Astrocyte (in vitro differentiated cells and primary cell): ENCODE results near the gene ANKRD18B. TPM values are rescaled to one million over a fixed set of nuclear protein-coding genes. Genes with fewer than 3 reads are reported as not detected.
"Not testable (repeated sequence)": the region's sequence is repeated elsewhere in the genome, so short reads cannot be mapped to it uniquely, and the experiment has no call there.

Experiments
- DNase-seq: peaks from one replicate; pipeline ENCODE4 v3.0.0-alpha.2; 2010; ENCODE audit warnings: low read depth
- FAIRE-seq: peaks from 2 replicates; lab custom pipeline; 2011; peaks lifted over from hg19 to GRCh38; lab: Jason Lieb, UNC
- H2AFZ ChIP-seq: 2 replicates; pipeline ENCODE4 v1.6.0; 2012; ENCODE audit warnings: low read depth, low read length, inconsistent platforms
- H3K27ac ChIP-seq: 2 replicates; pipeline ENCODE4 v1.5.1; 2011; ENCODE audit warnings: low read depth, low read length, inconsistent platforms
- H3K27me3 ChIP-seq: 2 replicates; pipeline ENCODE4 v1.6.0; 2011; ENCODE audit warnings: low read length, inconsistent platforms; ENCODE audit not compliant: insufficient read depth
- H3K36me3 ChIP-seq: 2 replicates; pipeline ENCODE4 v1.5.1; 2011; ENCODE audit warnings: low read length, inconsistent platforms; ENCODE audit not compliant: insufficient read depth
- H3K4me1 ChIP-seq: 2 replicates; pipeline ENCODE4 v1.5.1; 2011; ENCODE audit warnings: low read length, inconsistent platforms; ENCODE audit not compliant: insufficient read depth
- H3K4me2 ChIP-seq: 2 replicates; pipeline ENCODE4 v1.6.0; 2012; ENCODE audit warnings: low read length, inconsistent platforms
- H3K4me3 ChIP-seq: 2 replicates; pipeline ENCODE4 v1.5.1; 2011; ENCODE audit warnings: low read depth, mild to moderate bottlenecking, low read length, inconsistent platforms; ENCODE audit not compliant: insufficient read depth
- H3K79me2 ChIP-seq: 2 replicates; pipeline ENCODE4 v1.6.0; 2012; ENCODE audit warnings: mild to moderate bottlenecking, low read length, inconsistent platforms; ENCODE audit not compliant: insufficient read depth
- H3K9ac ChIP-seq: 2 replicates; pipeline ENCODE4 v1.6.0; 2012; ENCODE audit warnings: mild to moderate bottlenecking, low read length, inconsistent platforms
- H3K9me3 ChIP-seq: 2 replicates; pipeline ENCODE4 v1.5.1; 2012; ENCODE audit warnings: low read depth, mild to moderate bottlenecking, low read length, inconsistent platforms; ENCODE audit not compliant: insufficient read depth
- H4K20me1 ChIP-seq: 2 replicates; pipeline ENCODE4 v1.6.0; 2012; ENCODE audit warnings: low read length, inconsistent platforms; ENCODE audit not compliant: insufficient read depth
- H3K27ac Mint-ChIP-seq: one replicate; pipeline ENCODE4 v1.8.0; 2021; ENCODE audit warnings: mild to moderate bottlenecking, mixed read lengths; ENCODE audit not compliant: unreplicated experiment
- H3K27me3 Mint-ChIP-seq: one replicate; pipeline ENCODE4 v1.8.0; 2021; ENCODE audit warnings: low read depth, mixed read lengths; ENCODE audit not compliant: unreplicated experiment
- H3K36me3 Mint-ChIP-seq: one replicate; pipeline ENCODE4 v1.8.0; 2021; ENCODE audit warnings: low read depth, mixed read lengths; ENCODE audit not compliant: unreplicated experiment
- H3K4me1 Mint-ChIP-seq: one replicate; pipeline ENCODE4 v1.8.0; 2021; ENCODE audit warnings: low read depth, mixed read lengths; ENCODE audit not compliant: unreplicated experiment
- H3K4me3 Mint-ChIP-seq: one replicate; pipeline ENCODE4 v1.8.0; 2021; ENCODE audit warnings: mild to moderate bottlenecking, moderate library complexity, mixed read lengths; ENCODE audit not compliant: unreplicated experiment
- H3K9me3 Mint-ChIP-seq: one replicate; pipeline ENCODE4 v1.8.0; 2021; ENCODE audit warnings: mild to moderate bottlenecking, mixed read lengths; ENCODE audit not compliant: unreplicated experiment
- total RNA-seq: library from RNA; stranded (reverse); gene quantifications from 2 replicates; pipeline ENCODE4 v1.2.1, GENCODE V29; 2021

The ANKRD18B gene
- total RNA-seq, 1 donor from 2014 or later, result 6.3 TPM

GRCh38 chr9:33579996-33580395, 55.9 kb downstream of the ANKRD18B start:
- H3K27me3 Mint-ChIP-seq, result peaks cover 11% of the 10 kb centered on the region
- not testable (repeated sequence) for FAIRE-seq, H4K20me1 ChIP-seq, H3K4me1 Mint-ChIP-seq, H3K36me3 ChIP-seq, DNase-seq, H3K79me2 ChIP-seq, H2AFZ ChIP-seq, H3K27me3 ChIP-seq, H3K36me3 Mint-ChIP-seq, H3K4me1 ChIP-seq, H3K9ac ChIP-seq, H3K4me2 ChIP-seq, H3K9me3 ChIP-seq, H3K27ac Mint-ChIP-seq, H3K27ac ChIP-seq, H3K9me3 Mint-ChIP-seq, H3K4me3 ChIP-seq, H3K4me3 Mint-ChIP-seq

- not testable (repeated sequence) for H3K4me3 ChIP-seq, H3K9me3 ChIP-seq, H3K9ac ChIP-seq, H3K36me3 ChIP-seq, H3K27ac Mint-ChIP-seq, H3K4me1 ChIP-seq, H4K20me1 ChIP-seq, H3K79me2 ChIP-seq, H3K27me3 ChIP-seq, H2AFZ ChIP-seq, H3K4me2 ChIP-seq, FAIRE-seq, H3K36me3 Mint-ChIP-seq, H3K9me3 Mint-ChIP-seq, DNase-seq, H3K4me3 Mint-ChIP-seq, H3K4me1 Mint-ChIP-seq, H3K27ac ChIP-seq
- peaks cover 14% of the 10 kb centered on the region for H3K27me3 Mint-ChIP-seq
These were observed 58.6 kb downstream of the ANKRD18B start for GRCh38 chr9:33582686-33583085.

GRCh38 chr9:33586128-33586527, 62.1 kb downstream of the ANKRD18B start:
- H3K36me3 ChIP-seq, H3K4me1 ChIP-seq, H3K27ac ChIP-seq, H2AFZ ChIP-seq, H3K9ac ChIP-seq, H3K27ac Mint-ChIP-seq, H3K36me3 Mint-ChIP-seq, H3K9me3 Mint-ChIP-seq, FAIRE-seq, H3K4me2 ChIP-seq, H3K4me1 Mint-ChIP-seq, H3K4me3 ChIP-seq, H4K20me1 ChIP-seq, H3K27me3 ChIP-seq, H3K9me3 ChIP-seq, DNase-seq, H3K79me2 ChIP-seq, H3K4me3 Mint-ChIP-seq: not testable (repeated sequence)
- peaks cover 12% of the 10 kb centered on the region for H3K27me3 Mint-ChIP-seq

- not testable (repeated sequence) for H3K4me2 ChIP-seq, H3K27ac ChIP-seq, H3K4me3 ChIP-seq, H3K9me3 ChIP-seq, H3K27me3 ChIP-seq, H3K4me1 ChIP-seq, H3K9me3 Mint-ChIP-seq, DNase-seq, H3K36me3 ChIP-seq, FAIRE-seq, H3K27ac Mint-ChIP-seq, H3K4me3 Mint-ChIP-seq, H3K4me1 Mint-ChIP-seq, H2AFZ ChIP-seq, H3K36me3 Mint-ChIP-seq, H3K79me2 ChIP-seq, H3K9ac ChIP-seq, H4K20me1 ChIP-seq
- peaks cover 15% of the 10 kb centered on the region for H3K27me3 Mint-ChIP-seq
These were observed 63.7 kb downstream of the ANKRD18B start for GRCh38 chr9:33587799-33588198.

- H3K27ac ChIP-seq, H3K4me3 ChIP-seq, H3K27ac Mint-ChIP-seq, H3K27me3 ChIP-seq, H2AFZ ChIP-seq, H3K4me3 Mint-ChIP-seq, H3K4me1 ChIP-seq, H3K4me2 ChIP-seq, H3K79me2 ChIP-seq, H3K9me3 Mint-ChIP-seq, H3K36me3 ChIP-seq, H4K20me1 ChIP-seq, H3K36me3 Mint-ChIP-seq, H3K9me3 ChIP-seq, H3K4me1 Mint-ChIP-seq, DNase-seq, H3K9ac ChIP-seq: not testable (repeated sequence)
- peaks cover 16% of the 10 kb centered on the region for H3K27me3 Mint-ChIP-seq
- peak; percentile 29 for FAIRE-seq
These were observed 64.8 kb downstream of the ANKRD18B start for GRCh38 chr9:33588876-33589275.

GRCh38 chr9:33590857-33591256, 66.8 kb downstream of the ANKRD18B start:
- not testable (repeated sequence) for DNase-seq, H4K20me1 ChIP-seq, H3K27me3 ChIP-seq, H3K36me3 ChIP-seq, H3K9me3 ChIP-seq, H3K4me2 ChIP-seq, H3K9ac ChIP-seq, H3K4me3 ChIP-seq, H3K4me1 ChIP-seq, H3K27ac ChIP-seq, H2AFZ ChIP-seq, H3K4me3 Mint-ChIP-seq, H3K27ac Mint-ChIP-seq, FAIRE-seq, H3K79me2 ChIP-seq, H3K36me3 Mint-ChIP-seq, H3K4me1 Mint-ChIP-seq
- Mint-ChIP-seq H3K9me3 (peaks cover 18% of the 10 kb centered on the region), H3K27me3 (peaks cover 15% of the 10 kb centered on the region)
